ENCODE results near the gene CAMKMT.
"Not testable (repeated sequence)": the region's sequence is repeated elsewhere in the genome, so short reads cannot be mapped to it uniquely, and the experiment has no call there.

The CAMKMT gene

DNA sequence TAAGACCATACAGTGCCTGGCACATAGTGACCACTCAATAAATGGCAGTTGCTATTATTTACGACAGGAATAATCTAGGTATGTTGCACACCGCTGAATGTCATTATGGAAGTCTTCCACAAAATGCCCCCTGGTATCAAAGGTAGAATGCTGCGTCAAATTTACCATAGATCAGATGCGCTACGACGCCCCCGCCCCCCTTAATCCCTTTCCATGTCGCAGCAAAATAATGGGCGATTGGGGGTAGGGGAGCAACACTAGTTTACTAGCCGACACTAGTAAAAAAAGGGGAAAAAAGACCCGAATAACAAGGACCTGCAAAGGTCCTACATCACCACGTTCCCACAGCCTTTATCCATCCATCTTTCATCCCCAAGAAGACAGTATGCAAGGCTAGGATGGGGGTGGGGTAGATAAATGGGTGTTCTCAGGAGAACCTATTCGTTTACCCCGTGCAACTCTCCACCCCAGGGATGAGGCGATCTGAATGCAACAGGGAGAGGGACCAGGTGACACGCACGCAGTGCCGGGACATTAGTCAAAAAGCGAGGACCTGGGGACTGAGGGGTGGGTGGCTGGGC lies 908 bp upstream of the CAMKMT start:
- DNase-seq (ENCODE audit: low read depth in 3 of 3): no peak

DNA sequence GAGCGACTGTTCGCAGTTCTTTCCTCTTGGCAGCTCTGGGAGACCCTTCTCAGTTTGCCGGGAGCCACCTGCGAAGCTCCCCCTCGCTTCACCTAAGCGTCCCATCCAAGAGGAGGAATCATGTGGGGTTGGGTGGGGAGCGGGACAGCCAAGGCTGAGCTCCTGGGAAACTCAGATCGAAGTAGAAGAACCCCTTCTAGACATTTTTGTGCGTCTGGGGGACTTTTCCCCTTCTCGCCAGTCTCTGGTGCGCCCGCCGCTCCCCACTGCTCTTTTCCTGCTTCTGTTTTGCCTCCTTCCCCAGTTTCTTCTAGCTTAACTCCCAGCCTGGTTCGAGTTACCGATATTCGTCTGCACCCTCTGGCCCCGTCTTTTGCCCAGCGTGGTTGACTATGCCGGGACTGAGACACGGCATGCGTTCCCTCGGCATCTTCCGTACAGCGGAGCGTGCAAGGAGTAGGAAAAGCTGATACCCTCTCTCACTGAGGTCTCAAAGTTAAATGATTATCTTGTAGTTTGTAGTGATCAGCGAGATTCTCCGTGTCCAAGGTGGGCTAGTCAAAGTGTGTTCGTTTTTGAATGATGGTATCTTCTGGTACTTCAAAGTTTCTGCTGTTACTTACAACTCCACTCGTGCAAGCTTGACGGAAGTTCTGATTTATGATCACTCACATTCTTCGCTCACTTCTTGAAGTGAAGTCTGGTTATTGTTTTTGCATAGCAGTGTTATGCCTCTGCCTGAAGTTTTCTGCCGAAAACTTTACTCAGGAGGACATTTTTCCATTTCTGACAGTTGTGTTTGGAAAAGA lies 664 bp downstream of the CAMKMT start:
- peak in 1 of 3 donors; percentile 21 for DNase-seq (ENCODE audit: low read depth in 3 of 3)

GRCh38 chr2:44364604-44365003 lies 2.9 kb downstream of the CAMKMT start:
- DNase-seq (ENCODE audit: low read depth in 3 of 3): no peak

DNA sequence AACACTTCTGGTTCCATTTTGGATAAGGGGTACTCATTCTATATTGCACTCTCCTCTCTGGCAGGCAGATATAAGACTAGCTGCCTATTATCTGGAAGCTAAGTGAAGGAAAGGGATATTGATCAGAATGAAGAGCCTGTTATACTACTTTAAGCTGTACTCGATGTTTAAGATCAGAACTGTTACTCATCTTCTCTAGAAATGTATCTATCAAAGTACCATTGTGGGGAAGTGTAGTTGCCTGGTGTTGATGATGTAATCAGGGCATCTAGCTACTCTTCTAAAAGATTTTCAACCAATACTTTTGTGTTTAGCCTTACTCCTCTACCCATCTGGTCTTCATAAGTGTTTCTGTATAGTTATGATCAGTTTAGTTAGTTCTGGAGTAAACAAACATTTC lies 5.8 kb downstream of the CAMKMT start:
- DNase-seq (ENCODE audit: low read depth in 3 of 3): no peak

DNA sequence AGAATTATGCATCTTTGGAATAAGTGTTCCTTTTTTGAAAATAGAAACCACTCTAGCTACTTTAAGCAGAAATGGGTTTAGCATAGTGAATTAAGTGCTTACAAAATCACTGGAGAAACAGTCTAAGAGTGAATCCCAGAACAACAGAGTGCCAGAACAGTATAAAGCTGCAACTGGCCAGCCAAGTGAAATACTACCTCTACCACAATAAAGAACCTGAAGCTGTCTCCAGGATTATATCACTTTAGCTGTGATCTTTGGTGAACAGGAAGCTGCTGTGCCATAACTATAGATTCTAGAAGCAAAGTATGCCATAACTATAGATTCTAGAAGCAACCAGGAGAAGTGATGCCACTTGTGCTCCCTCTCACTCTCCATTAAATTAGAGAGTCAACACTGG lies 7.6 kb downstream of the CAMKMT start:
- no peak for DNase-seq (ENCODE audit: low read depth in 3 of 3)

- no peak for DNase-seq (ENCODE audit: low read depth in 3 of 3)
Observed at GRCh38 chr2:44371445-44371844, 9.7 kb downstream of the CAMKMT start.

DNA sequence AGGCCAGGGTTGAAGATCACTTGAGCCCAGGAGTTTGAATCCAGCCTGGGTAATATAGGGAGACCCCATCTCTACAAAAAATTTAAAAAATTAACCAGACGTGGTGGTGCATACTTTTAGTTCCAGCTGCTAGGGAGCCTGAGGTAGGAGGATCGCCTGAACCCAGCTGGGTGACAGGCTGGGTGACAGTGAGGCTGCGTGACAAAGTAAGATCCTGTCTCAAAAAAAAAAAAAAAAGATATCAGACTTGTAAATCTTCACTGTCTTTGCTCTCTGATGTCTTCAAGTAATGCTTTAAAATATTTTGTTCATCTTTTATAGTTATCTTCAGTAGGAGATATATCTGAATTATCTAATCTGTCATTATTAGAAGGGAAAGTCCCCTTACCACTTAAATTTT lies 10.5 kb downstream of the CAMKMT start:
- no peak for DNase-seq (ENCODE audit: low read depth in 3 of 3)

DNA sequence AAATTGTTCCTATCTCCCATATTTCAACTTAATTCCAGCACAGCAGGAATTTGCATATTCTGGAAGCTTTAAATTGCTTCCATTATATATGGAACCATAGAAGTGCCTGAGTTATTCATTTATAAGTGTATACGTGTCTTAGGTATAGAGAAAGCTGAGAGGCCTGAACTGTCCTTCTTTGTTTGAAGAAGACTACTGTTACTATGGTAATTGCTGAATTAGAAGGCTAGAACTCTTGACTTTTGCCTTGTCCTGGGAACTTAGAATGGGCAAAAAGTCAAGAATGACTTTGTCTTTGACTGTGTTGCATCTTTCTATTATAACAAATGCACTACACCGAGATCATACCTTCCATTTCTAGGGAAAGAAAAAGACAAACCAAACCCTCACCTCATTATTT lies 15.7 kb downstream of the CAMKMT start:
- no peak for DNase-seq (ENCODE audit: low read depth in 3 of 3)

DNA sequence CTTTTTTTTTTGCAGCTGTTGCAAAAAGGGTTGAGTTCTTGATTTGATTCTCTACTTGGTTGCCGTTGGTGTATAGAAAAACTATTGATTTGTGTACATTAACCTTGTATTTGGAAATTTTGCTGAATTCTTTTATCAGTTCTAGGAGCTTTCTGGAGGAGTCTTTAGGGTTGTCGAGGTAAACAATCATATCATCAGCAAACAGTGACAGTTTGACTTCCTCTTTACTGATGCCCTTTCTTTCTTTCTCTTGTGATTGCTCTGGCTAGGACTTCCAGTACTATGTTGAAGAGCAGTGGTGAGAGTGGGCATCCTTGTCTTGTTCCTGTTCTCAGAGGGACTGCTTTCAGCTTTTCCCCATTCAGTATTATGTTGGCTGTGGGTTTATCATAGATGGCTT lies 23.5 kb downstream of the CAMKMT start:
- DNase-seq (ENCODE audit: low read depth in 3 of 3): not testable (repeated sequence)

- no peak for DNase-seq (ENCODE audit: low read depth in 3 of 3)
Observed at GRCh38 chr2:44388877-44389276, 27.1 kb downstream of the CAMKMT start.

DNA sequence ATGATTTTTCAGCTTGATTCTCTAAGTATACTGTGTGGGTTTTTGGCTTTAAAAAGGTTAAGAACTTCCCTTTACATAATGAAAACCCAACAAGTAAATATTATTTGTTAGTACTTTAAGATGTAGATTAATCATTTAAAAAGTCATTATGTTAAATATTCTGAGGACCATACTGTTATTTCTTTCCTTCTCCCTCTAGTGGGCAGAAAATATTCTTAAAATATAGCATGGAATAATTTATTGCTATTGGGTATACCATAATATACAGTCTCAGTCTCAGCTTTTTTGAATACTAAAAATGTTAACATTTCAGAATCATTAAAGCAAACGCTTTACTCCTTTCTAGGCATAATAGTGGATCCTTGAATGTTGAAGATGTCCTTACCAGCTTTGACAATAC lies 28.1 kb downstream of the CAMKMT start:
- no peak for DNase-seq (ENCODE audit: low read depth in 3 of 3)

- DNase-seq (ENCODE audit: low read depth in 3 of 3): peak in 2 of 3 donors; percentile 20 to 30
Observed at GRCh38 chr2:44392338-44392943, 30.7 kb downstream of the CAMKMT start.

GRCh38 chr2:44397447-44398175 lies 35.9 kb downstream of the CAMKMT start:
- no peak for DNase-seq (ENCODE audit: low read depth in 3 of 3)

- no peak for DNase-seq (ENCODE audit: low read depth in 3 of 3)
Observed at GRCh38 chr2:44398243-44398897, 36.6 kb downstream of the CAMKMT start.

DNA sequence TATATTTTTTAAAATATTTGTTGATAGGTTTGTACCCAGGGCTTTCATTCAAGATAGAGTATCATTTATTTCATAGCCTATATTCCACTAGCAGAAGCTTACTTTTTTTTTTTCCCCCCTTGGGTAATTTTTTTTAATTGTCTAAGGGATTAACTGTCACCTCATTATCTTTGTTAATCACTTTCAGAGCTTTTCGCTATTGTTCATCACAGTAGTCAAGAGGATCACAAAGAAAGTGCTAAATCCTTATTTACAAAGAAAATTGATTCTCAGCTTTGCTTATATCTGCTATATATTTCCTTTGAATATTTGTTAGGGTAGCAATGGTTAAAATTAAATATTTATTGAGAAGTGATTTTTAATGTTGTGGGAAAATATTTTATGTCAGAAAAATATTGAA lies 59.0 kb downstream of the CAMKMT start:
- no peak for DNase-seq (ENCODE audit: low read depth in 3 of 3)

DNA sequence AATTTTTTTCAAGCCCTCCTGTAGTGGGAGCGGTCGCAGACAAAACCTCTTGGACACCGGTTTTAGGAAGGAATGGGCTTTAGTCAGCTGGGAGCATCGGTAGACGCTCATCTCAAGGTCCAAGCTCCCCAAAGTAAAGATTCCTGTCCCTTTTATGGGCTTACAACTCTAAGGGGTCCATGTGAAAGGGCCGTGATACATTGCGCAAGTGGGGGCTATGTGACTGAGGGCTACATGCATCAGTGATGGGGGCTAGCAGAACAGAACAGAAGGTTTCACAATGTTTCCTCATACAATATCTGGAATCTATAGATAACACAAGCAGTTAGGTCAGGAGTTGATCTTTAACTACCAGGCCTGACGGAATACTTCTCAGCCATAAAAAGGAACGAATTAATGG lies 62.5 kb downstream of the CAMKMT start:
- DNase-seq (ENCODE audit: low read depth in 3 of 3): no peak

GRCh38 chr2:44429034-44429433 lies 67.3 kb downstream of the CAMKMT start:
- no peak for DNase-seq (ENCODE audit: low read depth in 3 of 3)

DNA sequence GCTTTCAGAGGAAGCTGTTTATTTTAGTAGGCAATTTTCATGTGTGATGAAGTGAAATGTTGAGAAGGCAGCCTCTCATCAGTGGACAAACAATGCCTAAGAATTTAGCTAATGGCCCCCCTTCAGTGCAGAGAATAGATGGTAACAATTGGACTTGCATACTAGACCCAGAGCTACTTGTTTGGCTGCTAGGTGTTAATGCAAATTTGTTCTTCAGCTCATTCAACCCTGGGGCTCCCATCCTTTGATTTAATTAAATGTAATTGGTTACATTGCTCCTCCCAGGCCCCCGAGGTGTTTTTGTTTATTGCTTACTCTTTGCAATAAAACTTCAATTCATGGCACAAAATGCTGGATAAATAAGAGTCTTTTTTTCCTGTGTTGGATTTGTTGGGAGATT lies 68.6 kb downstream of the CAMKMT start:
- DNase-seq (ENCODE audit: low read depth in 3 of 3): no peak

DNA sequence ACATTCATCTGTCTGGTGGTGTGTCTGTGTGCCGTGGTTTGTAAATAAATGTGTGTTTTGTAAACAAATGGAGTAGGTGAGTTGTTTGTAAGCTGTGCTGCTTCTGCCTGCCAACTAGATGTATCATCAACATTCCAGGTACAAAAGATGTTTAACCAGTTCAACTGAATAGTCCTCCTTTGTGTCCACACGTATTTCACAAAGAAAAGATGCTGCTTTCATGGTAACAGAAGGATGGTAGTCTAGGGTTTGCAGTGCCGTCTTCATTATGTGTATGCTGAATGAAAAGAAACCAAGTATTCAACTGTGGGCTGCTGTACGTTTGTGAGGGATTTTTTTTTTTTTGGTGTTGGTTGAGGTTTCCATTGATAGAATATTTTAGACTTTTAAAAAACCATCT lies 72.1 kb downstream of the CAMKMT start:
- DNase-seq (ENCODE audit: low read depth in 3 of 3): no peak

DNA sequence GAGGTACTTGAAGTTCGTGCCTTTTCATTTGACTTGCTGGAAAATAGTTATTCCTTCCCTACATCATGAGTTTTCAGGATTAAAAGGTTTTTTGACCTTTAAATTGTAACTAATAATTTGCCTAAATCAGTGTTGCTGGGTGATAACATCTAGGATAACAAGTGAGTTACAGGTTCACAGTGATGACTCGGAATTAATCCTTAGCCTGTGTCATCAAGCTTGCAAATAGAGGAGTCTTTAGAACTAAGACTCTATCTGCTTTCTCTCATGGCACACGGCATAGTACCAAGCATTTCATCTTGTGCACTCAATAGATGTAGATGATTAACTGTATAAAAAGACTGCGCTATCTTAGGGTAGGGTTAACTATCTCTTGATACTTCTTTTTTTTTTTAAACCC lies 79.5 kb downstream of the CAMKMT start:
- DNase-seq (ENCODE audit: low read depth in 3 of 3): no peak

GRCh38 chr2:44442019-44442418 lies 80.3 kb downstream of the CAMKMT start:
- DNase-seq (ENCODE audit: low read depth in 3 of 3): no peak

DNA sequence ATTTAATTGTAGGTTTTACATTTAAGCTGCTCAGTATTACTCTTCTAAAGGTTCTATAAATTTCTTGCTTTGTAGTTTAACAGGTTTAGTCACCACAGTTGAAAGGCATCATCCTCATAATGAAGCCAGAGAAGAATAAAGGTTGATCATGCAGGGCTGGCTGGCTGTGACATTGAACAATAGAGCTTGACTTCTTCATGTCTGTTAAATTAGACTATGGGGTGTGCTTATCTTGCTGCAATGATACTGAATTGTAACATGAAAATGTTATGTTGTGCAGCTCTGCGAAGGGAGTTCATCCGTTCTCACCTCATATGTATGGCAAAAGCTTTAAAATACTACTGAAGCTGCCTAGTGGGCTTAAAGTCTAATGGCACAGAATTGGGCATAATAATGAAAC lies 81.8 kb downstream of the CAMKMT start:
- DNase-seq (ENCODE audit: low read depth in 3 of 3): no peak
